ENCODE results near the gene PRXL2B. TPM values are rescaled to one million over a fixed set of nuclear protein-coding genes. Genes with fewer than 3 reads are reported as not detected.
"Not testable (repeated sequence)": the region's sequence is repeated elsewhere in the genome, so short reads cannot be mapped to it uniquely, and the experiment has no call there.

PRXL2B gene
- total RNA-seq, 1 donor from 2014 or later: 55.7 TPM

GRCh38 chr1:2564006-2564814 lies 22.4 kb upstream of the PRXL2B start:
- no peak for DNase-seq (ENCODE audit: low read depth in 2 of 2)

- no peak for DNase-seq (ENCODE audit: low read depth in 2 of 2)
Observed at GRCh38 chr1:2564815-2565374, 21.7 kb upstream of the PRXL2B start.

DNA sequence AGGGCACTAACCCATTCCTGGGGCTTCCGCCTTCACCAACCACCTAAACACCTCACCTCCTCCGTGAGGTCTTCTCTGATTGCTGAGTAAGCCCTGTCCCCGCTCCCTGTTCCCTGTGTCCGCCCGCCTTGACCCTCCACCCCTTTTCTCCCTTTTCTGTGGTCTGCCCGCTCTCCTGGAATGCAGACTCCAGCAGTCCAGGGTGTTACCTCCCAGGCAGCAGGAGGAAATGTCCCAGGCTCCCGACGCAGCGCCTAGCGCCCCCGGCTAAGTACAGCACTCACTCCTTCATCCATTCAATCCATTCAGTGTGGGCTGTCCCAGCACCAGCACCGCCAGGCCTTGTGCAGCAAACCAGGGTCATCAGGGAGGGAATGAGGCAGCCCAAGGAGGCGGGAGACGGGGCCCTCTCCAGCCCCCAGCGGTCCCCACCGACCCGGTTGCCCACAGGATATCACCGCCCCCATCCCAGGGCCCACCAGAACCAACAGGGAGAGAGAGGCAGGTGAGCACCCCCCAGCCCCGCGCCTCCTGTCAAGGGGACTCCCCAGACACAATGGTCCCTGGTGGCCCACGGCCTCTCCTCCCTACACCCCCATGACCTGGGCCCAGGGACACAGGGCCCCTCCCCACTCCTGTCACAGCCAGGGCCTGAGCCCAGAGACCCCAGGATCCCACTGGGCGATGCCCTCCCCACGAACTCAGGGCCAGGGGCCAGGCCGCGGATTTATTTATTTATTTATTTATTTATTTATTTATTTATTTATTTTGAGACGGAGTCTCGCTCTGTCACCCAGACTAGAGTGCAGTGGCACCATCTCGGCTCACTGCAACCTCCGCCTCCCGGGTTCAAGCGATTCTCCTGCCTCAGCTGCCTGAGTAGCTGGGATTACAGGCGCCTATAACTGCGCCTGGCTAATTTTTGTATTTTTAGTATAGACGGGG lies 20.2 kb upstream of the PRXL2B start:
- DNase-seq (ENCODE audit: low read depth in 2 of 2): no peak

DNA sequence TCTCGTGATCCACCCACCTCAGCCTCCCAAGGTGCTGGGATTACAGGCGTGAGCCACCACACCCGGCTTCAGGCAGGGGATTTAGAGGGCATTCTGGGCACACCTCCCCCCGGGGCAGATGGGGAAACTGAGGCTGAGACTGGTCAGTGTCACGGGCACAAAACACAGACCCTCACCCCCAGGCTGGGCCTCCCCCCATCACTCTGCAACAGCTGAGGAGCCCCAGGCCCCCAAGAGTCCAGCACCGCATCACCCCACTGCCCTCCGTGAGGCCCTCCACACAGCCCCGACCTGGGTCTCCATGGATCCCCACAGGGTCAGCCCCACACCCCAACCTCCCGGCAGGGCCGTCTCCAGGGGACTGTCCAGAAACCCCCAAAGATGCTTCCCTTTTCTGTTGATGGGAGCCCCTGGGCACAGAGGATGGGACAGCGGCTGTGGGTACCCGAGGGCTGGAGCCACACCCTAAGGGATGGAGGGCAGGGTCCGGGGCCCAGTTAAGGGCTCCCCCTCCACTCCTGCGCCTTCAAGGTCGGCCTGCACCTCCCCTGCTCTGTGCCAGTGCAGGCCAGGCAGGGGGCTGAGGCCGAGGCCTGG lies 19.4 kb upstream of the PRXL2B start:
- DNase-seq (ENCODE audit: low read depth in 2 of 2): no peak

- DNase-seq (ENCODE audit: low read depth in 2 of 2): not testable (repeated sequence)
Observed at GRCh38 chr1:2568187-2568816, 18.3 kb upstream of the PRXL2B start.

DNA sequence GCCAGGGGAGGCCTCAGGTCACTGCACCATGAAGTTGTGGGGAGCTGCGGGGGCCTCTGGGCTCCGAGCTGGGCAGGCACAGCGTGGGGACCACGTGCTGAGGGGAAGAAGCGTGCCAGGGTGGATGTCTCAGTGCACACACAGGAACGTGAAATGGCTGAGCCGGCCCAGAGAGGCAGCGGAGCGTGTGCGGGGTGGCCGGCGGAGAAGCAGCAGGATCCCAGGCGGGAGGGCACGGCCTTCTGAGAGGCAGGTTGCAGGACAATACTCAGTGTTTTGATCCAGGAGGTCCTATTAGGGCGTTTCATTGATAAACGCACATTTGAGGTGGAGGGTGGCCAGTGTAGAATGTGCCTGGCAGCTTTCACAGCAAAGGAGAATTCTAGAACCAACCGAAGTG lies 17.5 kb upstream of the PRXL2B start:
- DNase-seq (ENCODE audit: low read depth in 2 of 2): no peak

GRCh38 chr1:2569703-2570102 lies 16.9 kb upstream of the PRXL2B start:
- DNase-seq (ENCODE audit: low read depth in 2 of 2): not testable (repeated sequence)

- DNase-seq (ENCODE audit: low read depth in 2 of 2): no peak
Observed at GRCh38 chr1:2570332-2570731, 16.2 kb upstream of the PRXL2B start.

- no peak for DNase-seq (ENCODE audit: low read depth in 2 of 2)
Observed at GRCh38 chr1:2571348-2571747, 15.2 kb upstream of the PRXL2B start.

DNA sequence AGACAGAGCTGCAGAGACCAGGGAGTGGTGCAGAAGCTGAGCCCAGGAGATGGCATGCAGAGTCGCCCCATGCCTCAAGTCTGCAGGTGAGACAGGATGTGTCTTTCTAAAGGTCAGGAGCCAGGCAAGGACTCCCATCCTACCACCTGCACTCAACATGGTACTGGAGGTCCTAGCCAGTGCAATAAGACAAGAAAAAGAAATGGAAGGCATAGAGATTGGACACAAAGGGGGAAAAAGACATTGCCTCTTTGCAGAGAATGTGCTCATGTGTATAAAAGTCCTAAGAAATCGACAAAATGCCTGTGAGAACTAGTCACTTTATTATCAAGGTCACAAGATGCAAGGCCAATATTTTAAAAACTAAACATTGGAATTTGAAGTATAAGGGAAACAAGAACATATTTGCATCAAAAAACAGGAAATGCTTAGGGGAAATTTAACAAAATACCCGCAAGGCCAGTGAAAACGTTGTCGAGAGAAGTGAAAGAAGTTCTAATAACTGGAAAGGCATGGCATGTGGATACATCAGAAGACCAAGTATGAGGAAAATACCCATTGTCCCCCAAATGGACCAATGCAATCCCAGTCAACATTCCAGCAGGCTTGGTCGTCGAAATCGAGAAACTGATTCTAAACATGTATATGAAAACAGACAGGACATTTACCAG lies 13.2 kb upstream of the PRXL2B start:
- no peak for DNase-seq (ENCODE audit: low read depth in 2 of 2)

DNA sequence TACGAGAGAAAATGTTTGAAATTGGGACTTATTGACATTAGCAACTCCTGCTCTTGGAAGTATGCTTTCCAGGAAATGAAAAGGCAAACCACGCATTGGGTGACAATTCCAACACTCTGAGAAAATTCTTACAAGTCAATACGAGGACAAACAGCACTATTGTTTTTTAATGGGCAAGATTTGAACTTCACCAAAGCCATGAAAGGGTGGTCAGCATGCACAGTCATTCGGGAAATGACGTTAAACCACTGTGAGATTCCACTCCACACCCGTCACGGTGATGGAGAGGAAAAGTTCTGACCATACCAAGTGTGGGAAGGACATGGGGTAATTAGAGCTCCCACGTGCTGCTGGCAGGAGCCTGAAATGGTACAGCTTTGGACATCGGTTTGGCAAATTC lies 12.2 kb upstream of the PRXL2B start:
- no peak for DNase-seq (ENCODE audit: low read depth in 2 of 2)

DNA sequence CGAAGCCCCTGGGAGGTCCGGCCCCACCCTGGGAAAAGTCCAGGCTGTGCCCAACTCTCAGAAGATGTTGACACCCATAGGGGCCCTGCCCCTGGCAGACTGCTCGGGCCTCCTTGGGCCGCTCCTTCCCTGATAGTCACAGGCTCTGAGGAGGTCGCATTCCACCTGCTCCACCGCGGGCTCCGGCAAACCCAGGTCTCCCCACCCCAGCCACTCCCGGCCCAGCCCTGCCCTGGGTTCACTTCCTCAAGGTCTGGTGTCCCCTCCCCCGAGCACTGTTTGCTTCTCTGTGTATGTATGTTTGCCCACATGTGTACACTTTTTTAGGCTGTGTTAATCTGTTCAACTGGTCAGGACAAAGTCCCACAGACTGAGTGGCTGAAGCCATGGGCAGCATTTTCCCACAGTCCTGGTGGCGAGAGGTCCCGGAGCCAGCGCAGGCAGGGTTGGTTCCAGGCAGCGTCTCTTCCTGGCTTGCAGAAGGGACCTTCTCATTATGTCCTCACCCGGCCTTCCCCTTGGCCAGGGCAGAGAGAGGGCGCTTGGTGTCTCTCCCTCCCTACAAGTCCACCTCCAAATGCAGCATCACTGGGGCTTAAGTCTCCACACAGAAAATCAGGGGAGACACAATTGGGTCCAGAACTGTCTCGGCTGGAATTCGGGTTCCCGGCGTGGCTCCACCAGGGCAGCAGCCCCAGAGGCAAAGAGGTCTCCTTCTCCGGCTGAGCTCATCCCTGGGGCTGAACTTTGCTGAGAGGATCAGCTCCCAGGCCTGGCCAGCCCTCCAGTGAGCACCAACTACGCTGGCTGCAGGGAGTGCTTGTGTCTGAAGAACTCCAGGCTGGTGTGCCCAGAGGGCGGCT lies 10.5 kb upstream of the PRXL2B start:
- no peak for DNase-seq (ENCODE audit: low read depth in 2 of 2)

DNA sequence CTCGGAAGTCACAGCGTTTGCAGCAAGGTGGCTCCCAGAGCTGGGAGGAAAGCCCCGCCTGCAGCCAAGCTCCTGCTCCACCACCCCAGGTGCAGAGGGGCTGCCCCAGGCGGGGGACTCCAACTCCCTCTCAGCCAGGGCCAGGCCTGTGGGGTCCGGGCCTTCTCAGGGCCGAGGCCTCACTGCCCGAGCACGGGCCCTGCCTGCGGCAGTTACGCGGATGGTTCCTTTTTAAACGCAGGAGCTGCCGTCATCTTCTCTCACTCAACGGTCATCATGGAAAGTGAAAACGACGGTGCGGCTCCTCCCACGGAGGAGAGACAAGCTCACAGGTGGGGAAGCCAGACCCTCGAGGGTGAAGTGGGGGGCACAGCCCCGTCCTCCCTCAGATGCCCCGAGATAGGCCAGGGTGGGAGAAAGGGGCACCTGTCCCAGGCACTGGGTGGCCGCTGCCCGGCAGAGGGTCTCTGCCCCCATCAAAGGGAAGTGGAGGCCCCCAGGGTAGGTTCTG lies 9.0 kb upstream of the PRXL2B start:
- not testable (repeated sequence) for DNase-seq (ENCODE audit: low read depth in 2 of 2)

- no peak for DNase-seq (ENCODE audit: low read depth in 2 of 2)
Observed at GRCh38 chr1:2578758-2579118, 7.8 kb upstream of the PRXL2B start.

DNA sequence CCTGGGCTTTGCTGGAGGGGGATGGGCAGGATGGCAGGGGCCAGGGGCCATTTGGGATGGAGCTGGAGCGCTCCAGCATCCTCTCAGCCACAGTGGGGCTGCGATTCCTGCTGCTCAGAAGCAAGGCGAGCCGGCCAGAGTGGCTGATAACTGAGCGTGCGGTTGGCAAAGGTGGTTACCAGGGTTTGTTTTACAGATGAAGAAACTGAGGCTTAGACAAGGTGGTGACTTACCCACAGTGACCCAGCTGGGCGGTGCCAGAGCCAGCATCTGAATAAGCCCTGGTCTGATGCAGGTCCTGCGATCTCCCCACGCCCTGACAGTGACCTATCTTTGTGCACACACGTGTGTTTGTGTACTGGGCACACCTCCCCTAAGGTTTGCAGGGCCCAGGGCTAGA lies 5.9 kb upstream of the PRXL2B start:
- DNase-seq (ENCODE audit: low read depth in 2 of 2): no peak

DNA sequence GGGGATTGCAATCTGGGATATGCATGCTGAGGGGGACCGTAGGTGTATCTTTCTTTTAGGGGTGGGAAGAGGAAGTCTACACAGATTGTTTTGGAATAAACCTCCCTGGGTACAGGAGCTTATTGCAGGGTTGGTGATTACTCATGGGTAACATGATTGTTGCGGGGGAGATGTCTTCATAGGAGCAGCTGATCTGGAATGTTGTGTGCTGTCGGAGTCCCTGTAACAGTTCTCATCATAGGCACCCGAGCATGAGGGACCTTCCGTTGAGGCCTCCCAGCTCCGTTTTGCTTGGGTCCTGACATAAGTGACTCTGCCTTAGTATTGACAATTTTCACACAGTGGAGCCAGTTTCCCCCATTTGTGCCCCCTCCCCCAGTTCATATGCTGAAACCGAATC lies 4.2 kb upstream of the PRXL2B start:
- no peak for DNase-seq (ENCODE audit: low read depth in 2 of 2)

DNA sequence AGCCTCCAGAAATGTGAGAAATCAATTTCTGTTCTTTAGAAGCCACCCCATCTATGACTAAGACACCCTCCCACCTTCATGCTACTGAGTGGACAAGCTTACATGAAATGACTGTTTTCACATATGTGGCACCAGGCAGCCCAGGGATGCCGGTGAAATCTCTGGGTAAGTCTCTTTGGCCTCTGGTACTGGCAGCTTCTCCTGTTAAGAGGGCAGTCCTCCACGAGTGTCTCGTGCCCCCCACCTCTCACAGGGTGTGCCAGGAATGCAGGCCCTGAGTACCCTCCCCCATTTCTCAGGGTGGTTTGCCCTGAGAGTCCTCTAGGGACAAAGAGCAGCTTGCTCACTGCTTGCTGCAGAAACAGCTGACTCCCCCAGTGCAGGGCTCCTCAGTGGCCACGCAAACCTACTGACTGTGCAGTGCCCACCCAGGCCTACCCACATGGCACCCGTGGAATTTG lies 3.2 kb upstream of the PRXL2B start:
- no peak for DNase-seq (ENCODE audit: low read depth in 2 of 2)

GRCh38 chr1:2583871-2584351 lies 2.7 kb upstream of the PRXL2B start:
- no peak for DNase-seq (ENCODE audit: low read depth in 2 of 2)

DNA sequence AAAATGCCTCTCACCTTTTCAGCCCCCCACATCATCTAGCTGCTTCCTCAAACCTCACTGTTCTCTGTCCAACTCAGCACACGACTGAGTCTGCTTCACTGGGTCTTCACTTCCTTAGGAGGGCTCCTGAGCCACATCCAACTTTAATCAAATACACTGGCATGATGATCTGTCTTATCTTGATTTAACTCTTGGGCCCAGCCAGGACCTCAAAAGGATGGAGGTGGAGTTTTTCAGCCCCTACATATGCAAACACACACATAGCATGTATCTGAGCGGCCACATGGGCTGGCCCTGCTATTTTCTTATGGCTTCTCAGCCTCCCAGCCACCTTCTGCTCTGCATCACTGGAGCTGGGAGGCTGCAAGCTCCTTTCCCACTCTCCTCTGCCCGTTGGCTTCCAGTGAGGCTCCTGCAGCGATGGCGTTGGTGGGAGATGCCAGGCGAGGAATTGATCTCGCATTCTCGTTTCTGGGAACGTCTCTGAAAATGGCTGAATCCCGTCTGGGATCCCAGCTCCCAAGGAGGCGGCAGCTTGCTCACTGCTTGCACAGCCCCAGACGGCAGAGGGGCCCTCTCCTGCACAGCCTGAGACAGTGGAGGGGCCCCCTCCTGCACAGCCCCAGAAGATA lies 1.8 kb upstream of the PRXL2B start:
- DNase-seq (ENCODE audit: low read depth in 2 of 2): no peak

Measured in dermis microvascular lymphatic vessel endothelial cell (primary cell).